Tibial nerve (tissue), 4 donors: Measurements from ENCODE around the gene DEPP1. TPM values are rescaled to one million over a fixed set of nuclear protein-coding genes. Genes with fewer than 3 reads are reported as not detected.
"Not testable (repeated sequence)": the region's sequence is repeated elsewhere in the genome, so short reads cannot be mapped to it uniquely, and the experiment has no call there.

ENCODE experiments used
- DNase-seq, 2 donors: peaks; one replicate each; pipeline ENCODE4 v3.0.0-alpha.2; 2019; ENCODE audit warnings: low spot score in 2 of 2
- H3K27ac ChIP-seq, 4 donors: fragments of 200-600 bp; sonication (generic) in 3 of 4; one replicate each; pipeline ENCODE4 v1.5.1; 2017 to 2019; ENCODE audit warnings: mild to moderate bottlenecking in 1 of 4
- H3K27me3 ChIP-seq, 2 donors: fragments of 200-600 bp; sonication (generic) in 1 of 2; one replicate each; pipeline versions ENCODE4 v1.5.1 to v1.6.0; 2017 to 2019
- H3K36me3 ChIP-seq, 3 donors: fragments of 200-600 bp; sonication (generic); one replicate each; pipeline ENCODE4 v1.5.1; 2018 to 2019
- H3K4me1 ChIP-seq, 4 donors: fragments of 200-600 bp; sonication (generic) in 3 of 4; one replicate each; pipeline ENCODE4 v1.5.1; 2017 to 2019
- H3K4me3 ChIP-seq, 4 donors: fragments of 200-600 bp; sonication (generic) in 3 of 4; one replicate each; pipeline ENCODE4 v1.5.1; 2017 to 2019; ENCODE audit warnings: mild to moderate bottlenecking in 1 of 4, moderate library complexity in 1 of 4
- H3K9me3 ChIP-seq, 4 donors: fragments of 200-600 bp; sonication (generic) in 3 of 4; one replicate each; pipeline ENCODE4 v1.5.1; 2017 to 2019
- EP300 ChIP-seq, 2 donors: sonication (generic); formaldehyde crosslinking; IDR thresholded peaks; one replicate each; pipeline ENCODE4 v1.6.1; 2017; ENCODE audit warnings: antibody characterized with exemption in 2 of 2, mild to moderate bottlenecking in 1 of 2
- POLR2A ChIP-seq, 2 donors: fragments of 450-650 bp; IDR thresholded peaks; one replicate each; pipeline ENCODE4 v1.6.1; 2017; ENCODE audit warnings: antibody characterized with exemption in 2 of 2, mild to moderate bottlenecking in 2 of 2, moderate library complexity in 2 of 2
- WGBS, 2 donors: methylation state at CpG; one replicate each; pipeline ENCODE4 v1.1.5; 2018; 5-methylcytosine and 5-hydroxymethylcytosine counted together
- total RNA-seq, 4 donors: library from RNA; depleted of rRNA; stranded (reverse); fragments of >200 nt; gene quantifications; one replicate each; pipeline ENCODE4 v1.1.0, GENCODE V29; 2016
- TF ChIP-seq, protein P1 (sequence below), 5 experiments: fragments of 200-600 bp in 3 of 5; fragments of 450-650 bp in 2 of 5; sonication (generic) in 3 of 5; IDR thresholded peaks; one replicate each; pipeline ENCODE4 v1.5.1; 2016 to 2019; ENCODE audit warnings: antibody characterized with exemption in 5 of 5, mild to moderate bottlenecking in 3 of 5, moderate library complexity in 2 of 5

DEPP1 gene, protein sequence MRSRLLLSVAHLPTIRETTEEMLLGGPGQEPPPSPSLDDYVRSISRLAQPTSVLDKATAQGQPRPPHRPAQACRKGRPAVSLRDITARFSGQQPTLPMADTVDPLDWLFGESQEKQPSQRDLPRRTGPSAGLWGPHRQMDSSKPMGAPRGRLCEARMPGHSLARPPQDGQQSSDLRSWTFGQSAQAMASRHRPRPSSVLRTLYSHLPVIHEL
- 1,000 to 10,000 TPM in 1 of 4 donors, 100 to 1,000 TPM in 3; 530 to 1,439 (median 798) TPM for total RNA-seq

DNA sequence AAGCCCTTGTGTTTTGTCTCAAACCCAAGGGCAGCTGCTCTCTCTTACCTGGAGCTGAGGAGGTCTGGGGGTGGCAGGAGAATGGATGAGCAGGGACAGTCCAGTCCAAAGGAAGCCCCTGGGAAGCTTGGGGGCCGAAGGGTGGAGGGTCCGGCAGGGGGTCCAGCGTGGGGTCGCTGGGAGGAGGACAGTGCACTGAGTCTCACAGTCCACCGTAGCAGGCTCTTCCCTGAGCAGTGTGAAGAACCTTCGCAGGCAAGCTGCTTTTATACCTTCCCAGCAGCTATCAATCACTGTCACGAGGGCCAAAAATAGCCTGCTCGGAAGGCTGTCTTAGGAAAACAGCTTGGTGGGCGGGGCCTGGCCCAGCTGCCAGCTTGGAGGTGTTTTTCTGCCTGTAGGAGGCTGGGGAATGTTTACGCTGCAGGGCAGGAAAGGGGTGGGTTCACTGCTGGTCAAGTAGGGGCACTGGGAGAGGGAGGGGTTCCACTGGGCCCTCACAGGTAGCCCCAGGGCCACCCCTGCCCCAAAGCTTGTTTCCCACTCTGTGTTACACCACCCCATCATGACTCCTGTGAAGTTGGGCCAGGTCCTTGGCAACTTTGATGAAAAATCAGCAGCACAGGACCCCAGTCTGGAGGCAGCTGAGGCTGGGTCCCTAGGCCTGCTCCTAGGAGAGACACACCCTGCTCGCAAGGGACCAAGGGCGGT, at the start of gene DEPP1:
DEPP1 (minus strand) TSS at position 240 of the 711 bp plus-strand sequence. CDS start 779 bp downstream, outside the sequence.
- Histone ChIP-seq H3K36me3 (peaks cover 0 to 41% (median 6%) of the 10 kb centered on the region in 3 donors), H3K4me3 (peak within 1 kb of the TSS; percentile 47 to 70 (median 56)), H3K9me3 (no peaks in the 10 kb centered on the region), H3K27me3 (no peaks in the 10 kb centered on the region), H3K4me1 (peaks cover 3 to 79% (median 61%) of the 10 kb centered on the region in 4 donors), H3K27ac (peak within 1 kb of the TSS; percentile 86 to 97 (median 92))
- DNase-seq, result peak; percentile 92 to 93
- WGBS, 2 donors, result 17 to 20% methylated on average over 12 of the region's 12 CpGs
- TF ChIP-seq EP300 (IDR thresholded peaks at IDR 0.05) (peak; percentile 97 to 100), POLR2A (IDR thresholded peaks at IDR 0.05) (peak; percentile 98 to 99)
- TF ChIP-seq, protein P1, sequence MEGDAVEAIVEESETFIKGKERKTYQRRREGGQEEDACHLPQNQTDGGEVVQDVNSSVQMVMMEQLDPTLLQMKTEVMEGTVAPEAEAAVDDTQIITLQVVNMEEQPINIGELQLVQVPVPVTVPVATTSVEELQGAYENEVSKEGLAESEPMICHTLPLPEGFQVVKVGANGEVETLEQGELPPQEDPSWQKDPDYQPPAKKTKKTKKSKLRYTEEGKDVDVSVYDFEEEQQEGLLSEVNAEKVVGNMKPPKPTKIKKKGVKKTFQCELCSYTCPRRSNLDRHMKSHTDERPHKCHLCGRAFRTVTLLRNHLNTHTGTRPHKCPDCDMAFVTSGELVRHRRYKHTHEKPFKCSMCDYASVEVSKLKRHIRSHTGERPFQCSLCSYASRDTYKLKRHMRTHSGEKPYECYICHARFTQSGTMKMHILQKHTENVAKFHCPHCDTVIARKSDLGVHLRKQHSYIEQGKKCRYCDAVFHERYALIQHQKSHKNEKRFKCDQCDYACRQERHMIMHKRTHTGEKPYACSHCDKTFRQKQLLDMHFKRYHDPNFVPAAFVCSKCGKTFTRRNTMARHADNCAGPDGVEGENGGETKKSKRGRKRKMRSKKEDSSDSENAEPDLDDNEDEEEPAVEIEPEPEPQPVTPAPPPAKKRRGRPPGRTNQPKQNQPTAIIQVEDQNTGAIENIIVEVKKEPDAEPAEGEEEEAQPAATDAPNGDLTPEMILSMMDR (IDR thresholded peaks at IDR 0.05), result peak in 3 of 5 experiments; percentile 7 to 58 (median 33)

DNA sequence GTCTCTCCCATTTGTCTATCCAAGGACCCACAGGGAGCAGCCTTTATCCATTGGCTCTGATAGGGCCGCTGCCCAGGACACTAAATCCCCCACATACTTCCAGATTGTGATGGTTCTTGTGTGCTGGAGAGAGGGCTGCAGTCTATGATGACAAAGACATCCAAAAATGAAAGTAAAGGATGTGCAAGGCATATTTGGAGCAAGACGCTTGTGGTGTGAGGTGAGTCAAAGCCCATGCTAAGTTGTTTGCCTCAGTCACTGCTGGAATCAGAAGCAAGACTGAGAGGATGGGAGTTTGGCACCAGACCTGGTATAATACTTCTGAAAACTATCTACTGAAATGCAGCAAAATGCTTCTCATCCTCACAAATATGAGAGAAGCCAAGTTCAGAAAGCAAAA, 44.8 kb upstream of the DEPP1 start:
- no peak for DNase-seq
- Histone ChIP-seq H3K27me3 (no peaks in the 10 kb centered on the region), H3K9me3 (peaks cover 0 to 33% (median 3%) of the 10 kb centered on the region in 4 donors), H3K4me1 (no peaks in the 10 kb centered on the region), H3K27ac (no peak overlapping the region), H3K4me3 (no peak overlapping the region), H3K36me3 (peaks cover 0 to 6% (median 0%) of the 10 kb centered on the region in 3 donors)
- WGBS, 2 donors, result 90 to 92% methylated on average over 2 of the region's 2 CpGs
- TF ChIP-seq POLR2A (IDR thresholded peaks at IDR 0.05) (no peak), EP300 (IDR thresholded peaks at IDR 0.05) (no peak)
- TF ChIP-seq, protein P1 (IDR thresholded peaks at IDR 0.05), result no peak

DNA sequence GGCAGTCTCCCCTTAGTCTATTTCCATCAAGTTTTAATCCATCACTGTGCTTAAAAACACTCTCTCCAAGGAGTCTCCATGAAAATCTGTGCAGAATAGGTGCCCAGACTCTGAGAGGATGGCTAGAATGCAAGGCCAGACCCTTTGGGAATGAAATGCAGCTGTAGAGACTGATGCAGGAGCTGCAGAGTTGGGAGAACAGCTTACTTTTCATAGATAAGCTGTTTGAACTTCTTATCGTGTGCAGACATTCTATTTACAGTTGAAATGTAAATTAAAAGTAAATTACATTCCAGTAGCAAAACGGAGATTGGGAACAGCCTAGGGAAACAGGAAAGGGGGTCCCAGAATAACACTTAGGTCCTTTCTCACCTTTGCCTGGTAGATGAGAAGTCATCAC, 37.0 kb upstream of the DEPP1 start:
- no peak overlapping the region for H3K4me3 ChIP-seq
- DNase-seq, result no peak
- H3K27me3 ChIP-seq, result no peaks in the 10 kb centered on the region
- no peaks in the 10 kb centered on the region for H3K36me3 ChIP-seq
- TF ChIP-seq EP300 (IDR thresholded peaks at IDR 0.05), result no peak
- TF ChIP-seq POLR2A (IDR thresholded peaks at IDR 0.05), result no peak
- TF ChIP-seq, protein P1 (IDR thresholded peaks at IDR 0.05), result no peak
- WGBS, 2 donors, result 64% methylated on average over 2 of the region's 2 CpGs
- H3K9me3 ChIP-seq, result no peaks in the 10 kb centered on the region
- H3K4me1 ChIP-seq, result no peaks in the 10 kb centered on the region
- H3K27ac ChIP-seq, result no peak overlapping the region

DNA sequence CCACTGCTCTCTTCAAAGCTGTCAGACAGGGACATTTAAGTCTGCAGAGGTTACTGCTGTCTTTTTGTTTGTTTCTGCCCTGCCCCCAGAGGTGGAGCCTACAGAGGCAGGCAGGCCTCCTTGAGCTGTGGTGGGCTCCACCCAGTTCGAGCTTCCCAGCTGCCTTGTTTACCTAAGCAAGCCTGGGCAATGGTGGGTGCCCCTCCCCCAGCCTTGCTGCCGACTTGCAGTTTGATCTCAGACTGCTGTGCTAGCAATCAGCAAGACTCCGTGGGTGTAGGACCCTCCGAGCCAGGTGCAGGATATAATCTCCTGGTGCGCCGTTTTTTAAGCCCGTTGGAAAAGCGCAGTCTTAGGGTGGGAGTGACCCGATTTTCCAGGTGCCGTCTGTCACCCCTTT, 35.9 kb upstream of the DEPP1 start:
- not testable (repeated sequence) for H3K27ac ChIP-seq, H3K27me3 ChIP-seq, DNase-seq, H3K9me3 ChIP-seq, H3K36me3 ChIP-seq, H3K4me1 ChIP-seq, H3K4me3 ChIP-seq
- 87 to 94% methylated on average over 10 of the region's 10 CpGs for WGBS, 2 donors

DNA sequence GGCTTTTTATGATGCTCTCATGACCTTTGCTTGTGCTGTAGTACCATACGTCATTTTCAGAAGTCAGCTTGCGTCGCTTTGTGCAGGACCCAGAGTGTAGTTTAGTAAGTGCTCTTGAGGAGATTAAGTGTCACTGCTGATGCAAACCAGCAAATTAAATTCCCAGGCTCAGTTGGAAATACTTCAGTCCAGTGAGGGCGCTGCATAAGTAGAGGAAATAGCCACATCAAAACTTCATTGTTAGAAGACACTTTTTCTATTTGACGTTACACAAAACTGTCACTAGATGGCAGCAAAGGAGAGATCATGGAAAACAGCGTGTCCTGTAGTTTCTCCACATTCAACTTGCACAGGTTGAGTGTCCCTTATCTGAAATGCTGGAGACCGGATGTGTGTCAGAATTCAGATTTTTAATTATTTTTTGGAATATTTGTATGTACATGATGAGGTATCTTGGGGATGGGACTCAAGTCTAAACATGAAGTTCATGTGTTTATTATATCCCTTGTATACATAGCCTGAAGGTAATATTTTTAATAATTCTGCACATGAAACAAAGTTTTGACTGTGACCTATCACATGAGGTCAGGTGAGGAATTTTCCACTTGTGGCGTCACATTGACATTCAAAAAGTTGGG, 30.0 kb upstream of the DEPP1 start:
- Histone ChIP-seq H3K4me1 (peaks cover 0 to 16% (median 0%) of the 10 kb centered on the region in 4 donors), H3K4me3 (no peak overlapping the region), H3K36me3 (peaks cover 0 to 26% (median 0%) of the 10 kb centered on the region in 3 donors), H3K27ac (peak overlapping the region in 1 of 4 donors; percentile 4), H3K27me3 (no peaks in the 10 kb centered on the region), H3K9me3 (peaks cover 0 to 4% (median 0%) of the 10 kb centered on the region in 4 donors)
- DNase-seq, result peak in 1 of 2 donors; percentile 71
- 10 to 12% methylated on average over 8 of the region's 8 CpGs for WGBS, 2 donors
- TF ChIP-seq EP300 (IDR thresholded peaks at IDR 0.05), result peak in 1 of 2 donors; percentile 37
- TF ChIP-seq POLR2A (IDR thresholded peaks at IDR 0.05), result no peak
- TF ChIP-seq, protein P1 (IDR thresholded peaks at IDR 0.05), result peak; percentile 64 to 86 (median 76)
